Calu3 (cell line): ENCODE results near the gene SAMD8. TPM values are rescaled to one million over a fixed set of nuclear protein-coding genes. Genes with fewer than 3 reads are reported as not detected.

Source experiments
- BruUV-seq: library from RNA; stranded (reverse); fragments of 400-500 nt; replicated peaks from 2 replicates; lab custom pipeline; 2021; lab: Mats Ljungman, UMichigan
- CTCF ChIA-PET: fragments of 300-600 bp; sonication (Branson Sonifier 250); formaldehyde crosslinking; loops from one replicate; lab custom pipeline; 2022; ENCODE audit warnings: antibody characterized with exemption; lab: Charles Lee
- DNase-seq: peaks from one replicate; pipeline ENCODE4 v3.0.0; 2022
- H3K27ac Mint-ChIP-seq: one replicate; pipeline ENCODE4 v1.8.0; 2022; ENCODE audit warnings: mixed read lengths; ENCODE audit not compliant: unreplicated experiment
- H3K27me3 Mint-ChIP-seq: one replicate; pipeline ENCODE4 v1.8.0; 2022; ENCODE audit warnings: mixed read lengths; ENCODE audit not compliant: unreplicated experiment
- H3K36me3 Mint-ChIP-seq: one replicate; pipeline ENCODE4 v1.8.0; 2022; ENCODE audit warnings: mild to moderate bottlenecking, moderate library complexity, mixed read lengths; ENCODE audit not compliant: insufficient read depth, unreplicated experiment
- H3K4me1 Mint-ChIP-seq: one replicate; pipeline ENCODE4 v1.8.0; 2022; ENCODE audit warnings: mild to moderate bottlenecking, low read depth, mixed read lengths; ENCODE audit not compliant: unreplicated experiment
- H3K4me3 Mint-ChIP-seq: one replicate; pipeline ENCODE4 v1.8.0; 2022; ENCODE audit warnings: mild to moderate bottlenecking, low read depth, moderate library complexity, mixed read lengths; ENCODE audit not compliant: unreplicated experiment
- H3K9me3 Mint-ChIP-seq: one replicate; pipeline ENCODE4 v1.8.0; 2022; ENCODE audit warnings: low read depth, mixed read lengths; ENCODE audit not compliant: unreplicated experiment
- CTCF ChIP-seq: fragments of 200-600 bp; IDR thresholded peaks from one replicate; pipeline ENCODE4 v1.8.0; 2022; ENCODE audit warnings: antibody characterized with exemption; ENCODE audit not compliant: unreplicated experiment
- intact Hi-C: fragments of 100-400 bp; cut with micrococcal nuclease; formaldehyde crosslinking; loops from one replicate; pipeline ENCODE4 v1.10.0; 2022; ENCODE audit not compliant: unreplicated experiment
- total RNA-seq: library from RNA; stranded (reverse); gene quantifications from 2 replicates; pipeline ENCODE4 v1.2.3, GENCODE V29; 2022

The SAMD8 gene
- total RNA-seq, 1 experiment from 2014 or later: 19.9 TPM

DNA sequence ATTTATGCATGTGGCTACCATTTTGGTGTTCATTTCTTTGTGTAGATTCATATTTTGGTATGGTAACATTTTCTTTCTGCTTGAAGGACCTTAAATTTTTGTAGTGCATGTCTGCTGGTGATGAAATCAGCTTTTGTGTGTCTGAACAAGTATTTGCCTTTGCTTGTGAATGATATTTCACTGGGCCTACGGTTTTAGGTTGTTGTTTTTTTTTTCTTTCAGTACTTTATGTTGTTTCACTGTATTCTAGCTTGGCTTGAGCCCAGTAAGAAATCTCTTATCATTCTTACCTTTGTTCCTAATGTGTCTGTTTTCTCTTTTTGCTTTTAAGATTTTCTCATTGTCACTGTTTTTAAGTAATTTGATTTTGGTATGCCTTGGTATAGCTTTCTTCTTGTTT is 31.9 kb downstream of the SAMD8 start:
- Mint-ChIP-seq H3K9me3 (no peaks in the 10 kb centered on the region), H3K4me1 (peaks cover 3% of the 10 kb centered on the region), H3K27ac (no peak overlapping the region), H3K4me3 (no peak overlapping the region), H3K27me3 (no peaks in the 10 kb centered on the region), H3K36me3 (no peaks in the 10 kb centered on the region)
- intact Hi-C loops: no loop called here
- CTCF ChIA-PET: interaction anchor here (0.7 kb wide), 1 partner anchor 284 kb away, joined by 7 read pairs; no protein-coding TSS in a partner anchor
- TF ChIP-seq CTCF: no peak
- DNase-seq: no peak
- no TSS peak for BruUV-seq

- no peak for TF ChIP-seq CTCF
- CTCF ChIA-PET: no interaction called here
- Mint-ChIP-seq H3K27ac (no peak overlapping the region), H3K4me3 (no peak overlapping the region), H3K36me3 (no peaks in the 10 kb centered on the region), H3K4me1 (no peaks in the 10 kb centered on the region), H3K27me3 (no peaks in the 10 kb centered on the region), H3K9me3 (no peaks in the 10 kb centered on the region)
- no peak for DNase-seq
- intact Hi-C loops: no loop called here
- BruUV-seq: no TSS peak
Observed at GRCh38 chr10:75145590-75145989, 34.1 kb downstream of the SAMD8 start.

- CTCF ChIA-PET: no interaction called here
Observed at GRCh38 chr10:75146780-75147179, 35.3 kb downstream of the SAMD8 start.

GRCh38 chr10:75150656-75151055 is 39.2 kb downstream of the SAMD8 start:
- Mint-ChIP-seq H3K9me3 (no peaks in the 10 kb centered on the region), H3K4me3 (no peak overlapping the region), H3K27ac (no peak overlapping the region), H3K27me3 (no peaks in the 10 kb centered on the region), H3K4me1 (no peaks in the 10 kb centered on the region), H3K36me3 (peaks cover 5% of the 10 kb centered on the region)
- CTCF ChIA-PET: no interaction called here
- DNase-seq: no peak
- BruUV-seq: TSS peak; percentile 44
- intact Hi-C loops: no loop called here
- TF ChIP-seq CTCF: no peak

More at GRCh38 chr10:75146780-75147179, 35.3 kb downstream of the SAMD8 start:
- DNase-seq: no peak
- no peaks in the 10 kb centered on the region for H3K9me3 Mint-ChIP-seq
- H3K27ac Mint-ChIP-seq: no peak overlapping the region
- no peaks in the 10 kb centered on the region for H3K27me3 Mint-ChIP-seq
- no TSS peak for BruUV-seq
- no peaks in the 10 kb centered on the region for H3K4me1 Mint-ChIP-seq
- H3K36me3 Mint-ChIP-seq: no peaks in the 10 kb centered on the region
- no peak overlapping the region for H3K4me3 Mint-ChIP-seq
- intact Hi-C loops: no loop called here
- no peak for TF ChIP-seq CTCF
